WERI-Rb-1 (cell line): ENCODE measurements around the gene DHRS7B.

Experiments
- DNase-seq: peaks from one replicate; pipeline ENCODE4 v3.0.0-alpha.2; 2020
- H3K27ac ChIP-seq: fragments of 250-450 bp; sonication (Bioruptor Pico); 2 replicates; pipeline ENCODE4 v1.5.1; 2020; ENCODE audit warnings: mild to moderate bottlenecking, moderate library complexity
- H3K27me3 ChIP-seq: fragments of 250-450 bp; sonication (Bioruptor Pico); 2 replicates; pipeline ENCODE4 v1.5.1; 2021; ENCODE audit warnings: mild to moderate bottlenecking, low read depth, moderate library complexity; ENCODE audit not compliant: insufficient read depth, severe bottlenecking
- H3K36me3 ChIP-seq: fragments of 250-450 bp; sonication (Bioruptor Pico); 2 replicates; pipeline ENCODE4 v1.5.1; 2020; ENCODE audit warnings: mild to moderate bottlenecking, moderate library complexity
- H3K4me3 ChIP-seq: 2 replicates; pipeline ENCODE4 v1.5.1; 2011; ENCODE audit warnings: low read depth, mild to moderate bottlenecking, control low read depth, low read length
- H3K9me3 ChIP-seq: fragments of 250-450 bp; sonication (Bioruptor Pico); 2 replicates; pipeline ENCODE4 v1.5.1; 2021; ENCODE audit warnings: mild to moderate bottlenecking, moderate library complexity; ENCODE audit not compliant: severe bottlenecking
- CTCF ChIP-seq: IDR thresholded peaks from 2 replicates; pipeline ENCODE4 v1.5.1; 2011; ENCODE audit warnings: low read depth, mild to moderate bottlenecking, control low read depth, inconsistent platforms, low read length

The DHRS7B gene

GRCh38 chr17:21095735-21096134, 31.0 kb upstream of the DHRS7B start:
- H3K36me3 ChIP-seq = no peaks in the 10 kb centered on the region
- H3K27me3 ChIP-seq = no peaks in the 10 kb centered on the region
- TF ChIP-seq CTCF = 0 out of 2 replicates have a peak, but pooled peaks have one; percentile 5
- H3K27ac ChIP-seq = no peak overlapping the region
- H3K9me3 ChIP-seq = no peaks in the 10 kb centered on the region
- no peak for DNase-seq
- no peak overlapping the region for H3K4me3 ChIP-seq

- no peaks in the 10 kb centered on the region for H3K9me3 ChIP-seq
Observed at GRCh38 chr17:21096874-21097273, 29.9 kb upstream of the DHRS7B start.

GRCh38 chr17:21098934-21099689, 27.7 kb upstream of the DHRS7B start:
- H3K27ac ChIP-seq = peak overlapping the region; percentile 96
- DNase-seq = peak; percentile 85

More at GRCh38 chr17:21096874-21097273, 29.9 kb upstream of the DHRS7B start:
- Histone ChIP-seq H3K27ac (no peak overlapping the region; the same call in 1 of the 2 replicates), H3K27me3 (no peaks in the 10 kb centered on the region), H3K36me3 (no peaks in the 10 kb centered on the region), H3K4me3 (no peak overlapping the region)
- DNase-seq = no peak
- no peak for TF ChIP-seq CTCF

GRCh38 chr17:21100636-21101035, 26.1 kb upstream of the DHRS7B start:
- DNase-seq = no peak
- Histone ChIP-seq H3K36me3 (no peaks in the 10 kb centered on the region), H3K27ac (no peak overlapping the region), H3K4me3 (no peak overlapping the region), H3K9me3 (no peaks in the 10 kb centered on the region), H3K27me3 (no peaks in the 10 kb centered on the region)
- TF ChIP-seq CTCF = no peak

More at GRCh38 chr17:21098934-21099689, 27.7 kb upstream of the DHRS7B start:
- Histone ChIP-seq H3K9me3 (no peaks in the 10 kb centered on the region), H3K27me3 (no peaks in the 10 kb centered on the region), H3K4me3 (peak overlapping the region; percentile 81), H3K36me3 (no peaks in the 10 kb centered on the region)
- TF ChIP-seq CTCF = no peak

- no peaks in the 10 kb centered on the region for H3K27me3 ChIP-seq
- H3K27ac ChIP-seq = no peak overlapping the region
Observed at GRCh38 chr17:21104608-21105007, 22.2 kb upstream of the DHRS7B start.

More at GRCh38 chr17:21104608-21105007, 22.2 kb upstream of the DHRS7B start:
- Histone ChIP-seq H3K9me3 (no peaks in the 10 kb centered on the region), H3K4me3 (no peak overlapping the region), H3K36me3 (no peaks in the 10 kb centered on the region)
- no peak for TF ChIP-seq CTCF
- no peak for DNase-seq
